HepG2 (cell line): ENCODE measurements around the gene MTX1. TPM values are rescaled to one million over a fixed set of nuclear protein-coding genes. Genes with fewer than 3 reads are reported as not detected.

Experiments used
- KDM1A ChIP-seq: IDR thresholded peaks from 2 replicates; pipeline ENCODE4 v1.6.1; 2016; ENCODE audit warnings: missing compliant biosample characterization
- KLF16 ChIP-seq, 2 experiments: sonication (generic) in 1 of 2; formaldehyde crosslinking in 1 of 2; IDR thresholded peaks; 2 replicates each; pipeline versions ENCODE4 v1.6.1 to v1.8.0; 2016 to 2023; ENCODE audit warnings: missing genetic modification reagents in 2 of 2, missing compliant biosample characterization in 1 of 2
- MNT ChIP-seq: fragments of 450-650 bp; IDR thresholded peaks from 2 replicates; pipeline ENCODE4 v1.6.1; 2016
- NFKB2 ChIP-seq: sonication (generic); formaldehyde crosslinking; IDR thresholded peaks from 2 replicates; pipeline ENCODE4 v1.4.0; 2020; ENCODE audit warnings: missing genetic modification reagents, borderline replicate concordance
- PHF20 ChIP-seq: sonication (generic); formaldehyde crosslinking; IDR thresholded peaks from 2 replicates; pipeline ENCODE4 v1.5.0; 2020; ENCODE audit warnings: mild to moderate bottlenecking, missing genetic modification reagents
- PRDM10 ChIP-seq: sonication (generic); formaldehyde crosslinking; IDR thresholded peaks from 2 replicates; pipeline ENCODE4 v1.4.0; 2020; ENCODE audit warnings: low read depth, missing genetic modification reagents
- RAD51 ChIP-seq: fragments of 450-650 bp; IDR thresholded peaks from 2 replicates; pipeline ENCODE4 v1.6.1; 2016; ENCODE audit warnings: borderline replicate concordance
- SAP130 ChIP-seq: IDR thresholded peaks from 2 replicates; pipeline ENCODE4 v1.6.1; 2016; ENCODE audit warnings: low read depth
- SMAD1 ChIP-seq: sonication (generic); formaldehyde crosslinking; IDR thresholded peaks from 2 replicates; pipeline ENCODE4 v1.4.0; 2020; ENCODE audit warnings: missing genetic modification reagents, low read depth, mild to moderate bottlenecking, borderline replicate concordance
- SP1 ChIP-seq, 2 experiments: fragments of 450-650 bp in 1 of 2; sonication (generic) in 1 of 2; formaldehyde crosslinking in 1 of 2; IDR thresholded peaks; 2 replicates each; pipeline versions ENCODE4 v1.4.0 to v1.6.1; 2016 to 2020; ENCODE audit warnings: missing genetic modification reagents in 1 of 2
- ZFY ChIP-seq: sonication (generic); formaldehyde crosslinking; IDR thresholded peaks from 2 replicates; pipeline ENCODE4 v1.4.0; 2020; ENCODE audit warnings: missing genetic modification reagents
- ZNF333 ChIP-seq: sonication (generic); formaldehyde crosslinking; IDR thresholded peaks from 2 replicates; pipeline ENCODE4 v1.4.0; 2020; ENCODE audit warnings: mild to moderate bottlenecking, missing genetic modification reagents, borderline replicate concordance
- ZNF543 ChIP-seq: sonication (generic); formaldehyde crosslinking; IDR thresholded peaks from 2 replicates; pipeline ENCODE4 v1.4.0; 2020; ENCODE audit warnings: mild to moderate bottlenecking, missing genetic modification reagents
- ZNF609 ChIP-seq: sonication (generic); formaldehyde crosslinking; IDR thresholded peaks from 2 replicates; pipeline ENCODE4 v1.4.0; 2020; ENCODE audit warnings: mild to moderate bottlenecking, missing genetic modification reagents, borderline replicate concordance
- polyA plus RNA-seq, 8 experiments: library from polyadenylated mRNA; depleted of rRNA in 3 of 8; stranded (reverse) in 7 of 8; unstranded in 1 of 8; fragments of >200 nt; fragmentation: Illumina TruSeq in 4 of 8; extraction: Trizol in 4 of 8; gene quantifications; 2 replicates each; pipeline versions ENCODE4 v1.2.1 to v1.2.3, GENCODE V29; 2011 to 2016; ENCODE audit warnings: low read depth in 4 of 8, missing spikeins in 1 of 8, mixed read lengths in 1 of 8; ENCODE audit not compliant: insufficient read depth in 1 of 8
- total RNA-seq, 5 experiments: library from RNA; depleted of rRNA; stranded (reverse); fragments of >200 nt; fragmentation: Illumina TruSeq; extraction: Trizol; gene quantifications; 2 replicates each; pipeline ENCODE4 v1.2.3, GENCODE V29; 2016; ENCODE audit warnings: low read depth in 1 of 5

The MTX1 gene
- total and polyA plus RNA-seq, 2 of the 13 experiments (the other 11 are each of a cell fraction or from before 2014, with no cell fraction given), result 64.5 to 72.6 TPM

GRCh38 chr1:155208541-155209311 is at the start of gene MTX1 (continued):
- TF ChIP-seq ZNF609 (CRISPR knock-in tag) (no peak), SP1 (IDR thresholded peaks at IDR 0.05) (no peak), SP1 (CRISPR knock-in tag; IDR thresholded peaks at IDR 0.05) (peak; percentile 76), ZNF543 (CRISPR knock-in tag) (no peak), ZFY (CRISPR knock-in tag) (peak; percentile 76), SMAD1 (no peak), KLF16 (CRISPR knock-in tag; IDR thresholded peaks at IDR 0.05) (peak; percentile 15 to 47; a peak in 1 of 4 replicates), KDM1A (CRISPR knock-in tag) (no peak), RAD51 (no peak), NFKB2 (CRISPR knock-in tag) (no peak), ZNF333 (CRISPR knock-in tag) (peak; percentile 90), PRDM10 (0 out of 2 replicates have a peak, but pooled peaks have one; percentile 36), SAP130 (CRISPR knock-in tag) (peak; percentile 84), MNT (0 out of 2 replicates have a peak, but pooled peaks have one; percentile 16), PHF20 (CRISPR knock-in tag) (peak; percentile 97)
